Measurements from ENCODE around the gene PKHD1. TPM values are rescaled to one million over a fixed set of nuclear protein-coding genes. Genes with fewer than 3 reads are reported as not detected.

The PKHD1 gene
- polyA plus RNA-seq, 1 of the 3 experiments (the other 2 are of a cell fraction): not detected

DNA sequence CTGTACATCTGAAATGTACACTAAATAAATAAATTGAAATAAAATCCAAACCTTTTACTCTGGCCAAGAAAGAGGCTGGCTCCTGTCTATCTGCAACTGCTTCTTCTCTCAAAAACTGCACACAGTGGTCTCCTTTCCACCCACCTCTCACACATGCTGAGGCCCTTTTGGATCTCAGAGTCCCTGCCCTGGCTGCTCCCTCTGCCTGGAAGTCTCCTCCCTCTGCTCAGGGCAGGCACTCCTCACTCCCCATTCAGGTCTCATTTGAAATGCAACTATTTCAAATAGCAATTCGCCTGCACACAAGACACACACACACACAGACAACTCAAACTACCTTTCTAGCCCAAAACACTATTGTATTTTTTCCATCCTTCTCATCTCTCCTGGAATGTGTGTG is 348.8 kb downstream of the PKHD1 start:
- ChIA-PET CTCF (no interaction called here), POLR2A (no interaction called here)
- no peaks in the 10 kb centered on the region for H3K9me2 ChIP-seq
- DNase-seq: no peak
- H3K4me3 ChIP-seq (ENCODE audit: low read depth in 2 of 2, low read length in 1 of 2): no peak overlapping the region
- H3K9me3 ChIP-seq: no peaks in the 10 kb centered on the region
- H3K9ac ChIP-seq: no peak overlapping the region
- H3K4me2 ChIP-seq: no peak overlapping the region
- no peaks in the 10 kb centered on the region for H3F3A ChIP-seq (replicated peaks; ENCODE audit: insufficient read depth)
- H3K79me2 ChIP-seq (ENCODE audit: insufficient read depth): no peaks in the 10 kb centered on the region
- H3K27me3 ChIP-seq (ENCODE audit: insufficient read depth): no peaks in the 10 kb centered on the region
- peaks cover 0 to 3% of the 10 kb centered on the region in 2 experiments; a peak in 2 of 4 replicates for H3K4me1 ChIP-seq (ENCODE audit: control insufficient read depth in 1 of 2, insufficient read depth in 2 of 2, low read depth in 1 of 2, low read length in 1 of 2)
- no peaks in the 10 kb centered on the region for H3K36me3 ChIP-seq (replicated peaks in 1 of 2; ENCODE audit: control insufficient read depth in 1 of 2, insufficient read depth in 2 of 2, low read length in 1 of 2)
- H4K20me1 ChIP-seq (ENCODE audit: insufficient read depth): no peaks in the 10 kb centered on the region
- no peak overlapping the region for H2AFZ ChIP-seq (ENCODE audit: low read depth)
- WGBS (ENCODE audit: low lambda C conversion rate): 23% methylated on average over 1 of the region's 1 CpG
- H3K27ac ChIP-seq (ENCODE audit: low read depth in 2 of 2, low read length in 1 of 2): no peak overlapping the region; a peak in 1 of 4 replicates
- TF ChIP-seq RXRA (IDR thresholded peaks at IDR 0.05; ENCODE audit: borderline replicate concordance, low read depth) (no peak), EP300 (IDR thresholded peaks at IDR 0.05; ENCODE audit: borderline replicate concordance in 1 of 2, low read depth in 1 of 2, low read length in 1 of 2) (no peak), USF2 (IDR thresholded peaks at IDR 0.05; ENCODE audit: borderline replicate concordance, low read depth, low read length) (no peak), TAF1 (IDR thresholded peaks at IDR 0.05; ENCODE audit: borderline replicate concordance, low read depth, low read length) (no peak)
- TF ChIP-seq, protein P1, sequence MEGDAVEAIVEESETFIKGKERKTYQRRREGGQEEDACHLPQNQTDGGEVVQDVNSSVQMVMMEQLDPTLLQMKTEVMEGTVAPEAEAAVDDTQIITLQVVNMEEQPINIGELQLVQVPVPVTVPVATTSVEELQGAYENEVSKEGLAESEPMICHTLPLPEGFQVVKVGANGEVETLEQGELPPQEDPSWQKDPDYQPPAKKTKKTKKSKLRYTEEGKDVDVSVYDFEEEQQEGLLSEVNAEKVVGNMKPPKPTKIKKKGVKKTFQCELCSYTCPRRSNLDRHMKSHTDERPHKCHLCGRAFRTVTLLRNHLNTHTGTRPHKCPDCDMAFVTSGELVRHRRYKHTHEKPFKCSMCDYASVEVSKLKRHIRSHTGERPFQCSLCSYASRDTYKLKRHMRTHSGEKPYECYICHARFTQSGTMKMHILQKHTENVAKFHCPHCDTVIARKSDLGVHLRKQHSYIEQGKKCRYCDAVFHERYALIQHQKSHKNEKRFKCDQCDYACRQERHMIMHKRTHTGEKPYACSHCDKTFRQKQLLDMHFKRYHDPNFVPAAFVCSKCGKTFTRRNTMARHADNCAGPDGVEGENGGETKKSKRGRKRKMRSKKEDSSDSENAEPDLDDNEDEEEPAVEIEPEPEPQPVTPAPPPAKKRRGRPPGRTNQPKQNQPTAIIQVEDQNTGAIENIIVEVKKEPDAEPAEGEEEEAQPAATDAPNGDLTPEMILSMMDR (IDR thresholded peaks at IDR 0.05): no peak

- Histone ChIP-seq H3K27ac (ENCODE audit: low read depth in 2 of 2, low read length in 1 of 2) (no peak overlapping the region), H3K4me3 (ENCODE audit: low read depth in 2 of 2, low read length in 1 of 2) (no peak overlapping the region), H3K9ac (no peak overlapping the region), H2AFZ (ENCODE audit: low read depth) (no peak overlapping the region), H3K9me3 (no peaks in the 10 kb centered on the region), H3K36me3 (replicated peaks in 1 of 2; ENCODE audit: control insufficient read depth in 1 of 2, insufficient read depth in 2 of 2, low read length in 1 of 2) (no peaks in the 10 kb centered on the region), H3K79me2 (ENCODE audit: insufficient read depth) (no peaks in the 10 kb centered on the region), H3K4me2 (no peak overlapping the region), H3K4me1 (ENCODE audit: control insufficient read depth in 1 of 2, insufficient read depth in 2 of 2, low read depth in 1 of 2, low read length in 1 of 2) (peaks cover 0 to 3% of the 10 kb centered on the region in 2 experiments; a peak in 2 of 4 replicates), H4K20me1 (ENCODE audit: insufficient read depth) (no peaks in the 10 kb centered on the region), H3K9me2 (no peaks in the 10 kb centered on the region), H3F3A (replicated peaks; ENCODE audit: insufficient read depth) (no peaks in the 10 kb centered on the region), H3K27me3 (ENCODE audit: insufficient read depth) (no peaks in the 10 kb centered on the region)
- WGBS (ENCODE audit: low lambda C conversion rate): 61% methylated on average over 6 of the region's 6 CpGs
- CTCF ChIA-PET: interaction anchor here (0.8 kb wide), 1 partner anchor 171 kb away, joined by 3 read pairs; no protein-coding TSS in a partner anchor
- POLR2A ChIA-PET: no interaction called here
- TF ChIP-seq FOXJ3 (CRISPR knock-in tag; IDR thresholded peaks at IDR 0.05): no peak
- no peak for TF ChIP-seq GABPA (IDR thresholded peaks at IDR 0.05; ENCODE audit: low read depth)
- TF ChIP-seq, protein P1 (IDR thresholded peaks at IDR 0.05): no peak
- DNase-seq: no peak
Measured at GRCh38 chr6:51737580-51738360, 349.6 kb downstream of the PKHD1 start.

Data from SK-N-SH (cell line).